Measurements from ENCODE around the gene UBAP1L.

DNA sequence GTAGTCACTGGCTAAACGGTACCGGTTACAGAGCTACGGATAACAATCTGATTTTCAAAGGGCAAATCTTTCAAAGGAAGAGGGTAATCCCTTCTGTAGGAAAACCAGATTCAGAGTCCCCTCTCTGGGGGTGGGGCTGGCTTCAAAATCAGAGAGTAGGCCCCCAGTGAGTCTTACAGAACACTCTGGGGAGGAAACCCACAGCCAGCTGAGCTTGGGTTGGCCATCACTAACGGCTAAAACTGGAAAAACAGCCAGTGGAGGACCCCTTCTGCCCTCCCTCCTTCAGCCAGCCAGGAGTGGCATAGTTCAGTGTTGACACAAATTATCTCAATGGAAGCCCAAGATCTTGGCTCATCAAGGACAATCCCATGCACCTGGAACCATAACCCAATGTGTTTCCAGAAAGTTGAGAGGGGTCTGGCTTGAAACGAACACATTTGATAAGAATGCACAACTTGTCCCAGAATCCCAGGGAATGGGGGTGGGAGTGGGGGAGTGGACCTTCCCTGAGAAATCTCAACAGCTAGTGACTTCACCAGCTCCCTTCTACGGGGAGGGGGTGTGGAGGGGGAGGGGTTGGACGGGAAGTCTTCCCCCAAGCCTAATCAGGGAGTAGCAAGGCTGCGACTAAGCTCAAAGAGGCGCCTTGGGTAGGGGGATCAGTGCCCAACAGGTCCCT, 48.2 kb downstream of the UBAP1L start:
- TF ChIP-seq, protein P1, sequence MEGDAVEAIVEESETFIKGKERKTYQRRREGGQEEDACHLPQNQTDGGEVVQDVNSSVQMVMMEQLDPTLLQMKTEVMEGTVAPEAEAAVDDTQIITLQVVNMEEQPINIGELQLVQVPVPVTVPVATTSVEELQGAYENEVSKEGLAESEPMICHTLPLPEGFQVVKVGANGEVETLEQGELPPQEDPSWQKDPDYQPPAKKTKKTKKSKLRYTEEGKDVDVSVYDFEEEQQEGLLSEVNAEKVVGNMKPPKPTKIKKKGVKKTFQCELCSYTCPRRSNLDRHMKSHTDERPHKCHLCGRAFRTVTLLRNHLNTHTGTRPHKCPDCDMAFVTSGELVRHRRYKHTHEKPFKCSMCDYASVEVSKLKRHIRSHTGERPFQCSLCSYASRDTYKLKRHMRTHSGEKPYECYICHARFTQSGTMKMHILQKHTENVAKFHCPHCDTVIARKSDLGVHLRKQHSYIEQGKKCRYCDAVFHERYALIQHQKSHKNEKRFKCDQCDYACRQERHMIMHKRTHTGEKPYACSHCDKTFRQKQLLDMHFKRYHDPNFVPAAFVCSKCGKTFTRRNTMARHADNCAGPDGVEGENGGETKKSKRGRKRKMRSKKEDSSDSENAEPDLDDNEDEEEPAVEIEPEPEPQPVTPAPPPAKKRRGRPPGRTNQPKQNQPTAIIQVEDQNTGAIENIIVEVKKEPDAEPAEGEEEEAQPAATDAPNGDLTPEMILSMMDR (IDR thresholded peaks at IDR 0.05; ENCODE audit: insufficient read depth, low read length, poor library complexity, severe bottlenecking) = no peak
- TF ChIP-seq EZH2phosphoT487 (conservative IDR thresholded peaks at IDR 0.05; ENCODE audit: low read length) = no peak

Data from SU-DHL-6 (cell line).